WTC11 (cell line): ENCODE results near the gene DYNC1I1. TPM values are rescaled to one million over a fixed set of nuclear protein-coding genes. Genes with fewer than 3 reads are reported as not detected.

Source experiments
- ATAC-seq: fragments of 200-7000 bp; cut with Tn5 transposase; 2 replicates; pipeline ENCODE4 v1.10.0; 2021; ENCODE audit warnings: mild to moderate bottlenecking, moderate library complexity
- CTCF ChIA-PET: fragments of 300-600 bp; sonication (Branson Sonifier 250); formaldehyde crosslinking; loops from one replicate; lab custom pipeline; 2021; ENCODE audit warnings: antibody characterized with exemption; lab: Charles Lee
- POLR2A ChIA-PET: fragments of 350-600 bp; sonication (Branson Sonifier 250); formaldehyde crosslinking; loops from one replicate; lab custom pipeline; 2021; ENCODE audit warnings: antibody characterized with exemption; lab: Charles Lee
- DNase-seq: peaks from one replicate; pipeline ENCODE4 v3.0.0; 2021; ENCODE audit warnings: low spot score
- H3K27ac Mint-ChIP-seq: 2 replicates; pipeline ENCODE4 v1.8.0; 2021; ENCODE audit warnings: mixed read lengths
- H3K27me3 Mint-ChIP-seq: 2 replicates; pipeline ENCODE4 v1.8.0; 2021; ENCODE audit warnings: low read depth, mild to moderate bottlenecking, moderate library complexity, mixed read lengths
- H3K36me3 Mint-ChIP-seq: 2 replicates; pipeline ENCODE4 v1.8.0; 2021; ENCODE audit warnings: mixed read lengths
- H3K4me1 Mint-ChIP-seq: 2 replicates; pipeline ENCODE4 v1.8.0; 2022; ENCODE audit warnings: mixed read lengths
- H3K4me3 Mint-ChIP-seq: 2 replicates; pipeline ENCODE4 v1.8.0; 2021; ENCODE audit warnings: mild to moderate bottlenecking, moderate library complexity, mixed read lengths
- H3K9me3 Mint-ChIP-seq: 2 replicates; pipeline ENCODE4 v1.8.0; 2021; ENCODE audit warnings: mixed read lengths
- ATF3 ChIP-seq: sonication (generic); formaldehyde crosslinking; conservative IDR thresholded peaks from 2 replicates; pipeline ENCODE4 v1.8.1; 2022; ENCODE audit warnings: mild to moderate bottlenecking, missing genetic modification reagents
- CDX4 ChIP-seq: fragments of 250-450 bp; sonication (Bioruptor Pico); IDR thresholded peaks from 2 replicates; pipeline ENCODE4 v1.9.0; 2021; ENCODE audit warnings: moderate library complexity, mild to moderate bottlenecking, inconsistent platforms, borderline replicate concordance
- E2F4 ChIP-seq: sonication (generic); formaldehyde crosslinking; IDR thresholded peaks from 2 replicates; pipeline ENCODE4 v1.8.1; 2022; ENCODE audit warnings: low read depth, mild to moderate bottlenecking, moderate library complexity, missing genetic modification reagents, borderline replicate concordance
- E2F5 ChIP-seq: sonication (generic); formaldehyde crosslinking; IDR thresholded peaks from 2 replicates; pipeline ENCODE4 v1.8.1; 2022; ENCODE audit warnings: mild to moderate bottlenecking, moderate library complexity, missing genetic modification reagents
- ESRRA ChIP-seq: sonication (generic); formaldehyde crosslinking; IDR thresholded peaks from 2 replicates; pipeline ENCODE4 v1.8.1; 2022; ENCODE audit warnings: mild to moderate bottlenecking, missing genetic modification reagents, borderline replicate concordance
- FOXK1 ChIP-seq: sonication (generic); formaldehyde crosslinking; IDR thresholded peaks from 2 replicates; pipeline ENCODE4 v1.8.0; 2022; ENCODE audit warnings: mild to moderate bottlenecking, moderate library complexity, missing genetic modification reagents
- FOXP4 ChIP-seq: sonication (generic); formaldehyde crosslinking; IDR thresholded peaks from 2 replicates; pipeline ENCODE4 v1.8.0; 2022; ENCODE audit warnings: mild to moderate bottlenecking, missing genetic modification reagents
- HMGXB4 ChIP-seq: sonication (generic); formaldehyde crosslinking; IDR thresholded peaks from 2 replicates; pipeline ENCODE4 v1.8.1; 2023; ENCODE audit warnings: mild to moderate bottlenecking, moderate library complexity, missing genetic modification reagents
- MXD4 ChIP-seq: fragments of 250-450 bp; sonication (Bioruptor Pico); IDR thresholded peaks from 2 replicates; pipeline ENCODE4 v1.8.0; 2021; ENCODE audit warnings: mild to moderate bottlenecking, moderate library complexity, borderline replicate concordance
- MYBL2 ChIP-seq: sonication (generic); formaldehyde crosslinking; IDR thresholded peaks from 2 replicates; pipeline ENCODE4 v1.8.1; 2023; ENCODE audit warnings: mild to moderate bottlenecking, moderate library complexity, missing genetic modification reagents
- NFYB ChIP-seq: sonication (generic); formaldehyde crosslinking; conservative IDR thresholded peaks from 2 replicates; pipeline ENCODE4 v1.8.0; 2022; ENCODE audit warnings: low read depth, missing genetic modification reagents
- SMAD4 ChIP-seq: sonication (generic); formaldehyde crosslinking; IDR thresholded peaks from 2 replicates; pipeline ENCODE4 v1.8.0; 2022; ENCODE audit warnings: mild to moderate bottlenecking, missing genetic modification reagents
- SOX15 ChIP-seq: fragments of 250-450 bp; sonication (Bioruptor Pico); IDR thresholded peaks from 2 replicates; pipeline ENCODE4 v1.9.0; 2021; ENCODE audit warnings: mild to moderate bottlenecking
- TEAD1 ChIP-seq: sonication (generic); formaldehyde crosslinking; IDR thresholded peaks from 2 replicates; pipeline ENCODE4 v1.8.0; 2022; ENCODE audit warnings: mild to moderate bottlenecking, missing genetic modification reagents
- USF2 ChIP-seq: sonication (generic); formaldehyde crosslinking; IDR thresholded peaks from 2 replicates; pipeline ENCODE4 v1.8.1; 2023; ENCODE audit warnings: mild to moderate bottlenecking, missing genetic modification reagents, moderate library complexity
- ZBTB43 ChIP-seq: sonication (generic); formaldehyde crosslinking; IDR thresholded peaks from 2 replicates; pipeline ENCODE4 v1.8.1; 2023; ENCODE audit warnings: mild to moderate bottlenecking, missing genetic modification reagents
- ZNF317 ChIP-seq: sonication (generic); formaldehyde crosslinking; IDR thresholded peaks from 2 replicates; pipeline ENCODE4 v1.8.1; 2023; ENCODE audit warnings: low read depth, mild to moderate bottlenecking, moderate library complexity, missing genetic modification reagents, borderline replicate concordance
- ZNF396 ChIP-seq: fragments of 250-450 bp; sonication (Bioruptor Pico); IDR thresholded peaks from 2 replicates; pipeline ENCODE4 v1.8.0; 2021; ENCODE audit warnings: mild to moderate bottlenecking, moderate library complexity, borderline replicate concordance
- total RNA-seq: library from RNA; stranded (reverse); gene quantifications from 3 replicates; pipeline ENCODE4 v1.2.3, GENCODE V29; 2021
- TF ChIP-seq, protein P1 (sequence below): sonication (generic); formaldehyde crosslinking; IDR thresholded peaks from 2 replicates; pipeline ENCODE4 v1.8.0; 2023; ENCODE audit warnings: missing genetic modification reagents
- TF ChIP-seq, protein P2 (sequence below): sonication (generic); formaldehyde crosslinking; IDR thresholded peaks from 2 replicates; pipeline ENCODE4 v1.8.1; 2022; ENCODE audit warnings: mild to moderate bottlenecking, missing genetic modification reagents, moderate library complexity, borderline replicate concordance

Gene DYNC1I1
- total RNA-seq, 1 experiment from 2014 or later: 2.8 TPM

GRCh38 chr7:96034940-96035727 lies 262.8 kb downstream of the DYNC1I1 start:
- Mint-ChIP-seq H3K27me3 (no peaks in the 10 kb centered on the region), H3K4me3 (no peak overlapping the region), H3K36me3 (no peaks in the 10 kb centered on the region), H3K9me3 (no peaks in the 10 kb centered on the region), H3K4me1 (0 out of 2 replicates have a peak, but pooled peaks cover 3% of the 10 kb centered on the region), H3K27ac (no peak overlapping the region)
- TF ChIP-seq MYBL2 (CRISPR knock-in tag) (no peak), ZNF396 (no peak), TEAD1 (no peak)
- no peak for ATAC-seq
- CTCF ChIA-PET: no interaction called here
- no peak for DNase-seq
- POLR2A ChIA-PET: no interaction called here

GRCh38 chr7:96040250-96040772 lies 268.0 kb downstream of the DYNC1I1 start:
- DNase-seq (no peak), ATAC-seq (peak; percentile 71)
- Mint-ChIP-seq H3K4me1 (peaks cover 4% of the 10 kb centered on the region; the same call in 1 of the 2 replicates), H3K27me3 (no peaks in the 10 kb centered on the region), H3K9me3 (no peaks in the 10 kb centered on the region), H3K36me3 (no peaks in the 10 kb centered on the region), H3K27ac (no peak overlapping the region), H3K4me3 (no peak overlapping the region)
- CTCF ChIA-PET: no interaction called here
- POLR2A ChIA-PET: interaction anchor here (0.8 kb wide), 1 partner anchor 118 kb away, joined by 3 read pairs; no protein-coding TSS in a partner anchor
- TF ChIP-seq SMAD4: no peak
- TF ChIP-seq ZBTB43 (CRISPR knock-in tag): no peak
- no peak for TF ChIP-seq CDX4
- no peak for TF ChIP-seq FOXK1 (CRISPR knock-in tag)
- no peak for TF ChIP-seq NFYB (CRISPR knock-in tag)
- TF ChIP-seq E2F5 (CRISPR knock-in tag): no peak
- TF ChIP-seq ATF3 (CRISPR knock-in tag): no peak
- no peak for TF ChIP-seq MXD4 (CRISPR knock-in tag)
- TF ChIP-seq, protein P1, sequence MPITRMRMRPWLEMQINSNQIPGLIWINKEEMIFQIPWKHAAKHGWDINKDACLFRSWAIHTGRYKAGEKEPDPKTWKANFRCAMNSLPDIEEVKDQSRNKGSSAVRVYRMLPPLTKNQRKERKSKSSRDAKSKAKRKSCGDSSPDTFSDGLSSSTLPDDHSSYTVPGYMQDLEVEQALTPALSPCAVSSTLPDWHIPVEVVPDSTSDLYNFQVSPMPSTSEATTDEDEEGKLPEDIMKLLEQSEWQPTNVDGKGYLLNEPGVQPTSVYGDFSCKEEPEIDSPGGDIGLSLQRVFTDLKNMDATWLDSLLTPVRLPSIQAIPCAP (CRISPR knock-in tag): no peak
- TF ChIP-seq HMGXB4: no peak
- TF ChIP-seq ZNF396: no peak
- TF ChIP-seq ZNF317: no peak
- TF ChIP-seq, protein P2, sequence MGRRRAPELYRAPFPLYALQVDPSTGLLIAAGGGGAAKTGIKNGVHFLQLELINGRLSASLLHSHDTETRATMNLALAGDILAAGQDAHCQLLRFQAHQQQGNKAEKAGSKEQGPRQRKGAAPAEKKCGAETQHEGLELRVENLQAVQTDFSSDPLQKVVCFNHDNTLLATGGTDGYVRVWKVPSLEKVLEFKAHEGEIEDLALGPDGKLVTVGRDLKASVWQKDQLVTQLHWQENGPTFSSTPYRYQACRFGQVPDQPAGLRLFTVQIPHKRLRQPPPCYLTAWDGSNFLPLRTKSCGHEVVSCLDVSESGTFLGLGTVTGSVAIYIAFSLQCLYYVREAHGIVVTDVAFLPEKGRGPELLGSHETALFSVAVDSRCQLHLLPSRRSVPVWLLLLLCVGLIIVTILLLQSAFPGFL (CRISPR knock-in tag): no peak
- no peak for TF ChIP-seq E2F4
- no peak for TF ChIP-seq SOX15 (CRISPR knock-in tag)
- TF ChIP-seq USF2 (CRISPR knock-in tag): no peak
- no peak for TF ChIP-seq ESRRA (CRISPR knock-in tag)
- TF ChIP-seq FOXP4 (CRISPR knock-in tag): no peak
